H1 (cell line): Measurements from ENCODE around the gene HBS1L. TPM values are rescaled to one million over a fixed set of nuclear protein-coding genes. Genes with fewer than 3 reads are reported as not detected.

Source experiments
- POLR2A ChIP-seq, 2 experiments: IDR thresholded peaks; 1 replicate in 1 of 2; 2 replicates in 1 of 2; pipeline ENCODE4 v1.6.1; 2011; ENCODE audit warnings: low read depth in 2 of 2, low read length in 2 of 2, mild to moderate bottlenecking in 2 of 2; ENCODE audit errors: control extremely low read depth in 1 of 2
- RNF2 ChIP-seq: fragments of 200-900, 300-1000 bp; sonication (generic); IDR thresholded peaks from 2 replicates; pipeline ENCODE4 v1.7.1; 2016; ENCODE audit warnings: borderline replicate concordance, low read depth, mild to moderate bottlenecking, antibody characterized with exemption, low read length; ENCODE audit not compliant: poor library complexity, severe bottlenecking; ENCODE audit errors: missing control alignments
- SIX5 ChIP-seq: IDR thresholded peaks from 2 replicates; pipeline ENCODE4 v1.6.1; 2011; ENCODE audit warnings: mild to moderate bottlenecking, low read depth, low read length
- SP1 ChIP-seq: IDR thresholded peaks from 2 replicates; pipeline ENCODE4 v1.6.1; 2011; ENCODE audit warnings: low read depth, low read length
- SP2 ChIP-seq: IDR thresholded peaks from 2 replicates; pipeline ENCODE4 v1.6.1; 2012; ENCODE audit warnings: mild to moderate bottlenecking, low read length, inconsistent platforms
- SRF ChIP-seq: IDR thresholded peaks from 2 replicates; pipeline ENCODE4 v1.6.1; 2011; ENCODE audit warnings: mild to moderate bottlenecking, low read depth, low read length, moderate library complexity
- TAF1 ChIP-seq: IDR thresholded peaks from 2 replicates; pipeline ENCODE4 v1.6.1; 2011; ENCODE audit warnings: mild to moderate bottlenecking, low read depth, low read length
- polyA plus RNA-seq, 7 experiments: library from polyadenylated mRNA; depleted of rRNA in 3 of 7; stranded (reverse) in 5 of 7; unstranded in 2 of 7; fragments of >200 nt in 5 of 7; fragments of 200-250 nt in 2 of 7; gene quantifications; 1 replicate in 5 of 7; 2 replicates in 1 of 7; 4 replicates in 1 of 7; pipeline versions ENCODE4 v1.2.1 to v1.2.3, GENCODE V29; 2011 to 2013; ENCODE audit warnings: missing spikeins in 2 of 7, mixed read lengths in 2 of 7
- total RNA-seq: library from RNA; stranded (reverse); fragmentation: NEBNext Ultra II Directional; extraction: Animal tissue kit (Norgen Biotek cat#: 25700); gene quantifications from 2 replicates; pipeline ENCODE4 v1.2.1, GENCODE V29; 2021

HBS1L gene
- total and polyA plus RNA-seq, 2 of the 8 experiments (the other 6 are each of a cell fraction or from before 2014, with no cell fraction given): 28.1 to 97.1 TPM

GRCh38 chr6:134992155-134992554, 62.5 kb downstream of the HBS1L start (continued):
- TF ChIP-seq SP1: no peak
- TF ChIP-seq SIX5: no peak
- no peak for TF ChIP-seq TAF1
- TF ChIP-seq RNF2: no peak
- no peak for TF ChIP-seq SP2
- no peak for TF ChIP-seq SRF
- no peak for TF ChIP-seq POLR2A (IDR thresholded peaks at IDR 0.05; ENCODE audit: control extremely low read depth in 1 of 2, low read depth in 2 of 2, low read length in 2 of 2)
